Measurements from ENCODE around the gene FGFR2.

The FGFR2 gene

DNA sequence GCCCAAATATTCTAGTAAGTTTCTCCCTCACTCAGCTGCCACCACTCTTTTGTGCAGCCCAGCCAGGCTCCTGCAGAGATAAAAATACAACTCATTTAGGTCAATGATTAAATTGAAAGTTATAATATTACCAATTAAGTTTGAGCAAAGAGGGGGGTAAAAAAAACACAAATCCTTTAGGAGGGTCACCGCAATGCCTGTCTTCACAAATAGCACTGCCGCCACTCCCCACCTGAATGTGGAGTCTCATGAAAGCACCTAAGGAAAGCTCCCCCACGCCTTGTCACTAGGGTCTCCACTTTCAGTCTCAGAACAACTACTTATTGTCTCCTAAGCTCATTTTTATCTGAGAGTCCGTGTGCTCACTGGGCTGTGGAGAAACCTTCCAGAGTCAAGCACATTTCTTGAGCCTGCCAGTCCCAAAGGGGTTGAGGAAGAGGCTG lies 148.7 kb downstream of the FGFR2 start:
- TF ChIP-seq, protein P1, sequence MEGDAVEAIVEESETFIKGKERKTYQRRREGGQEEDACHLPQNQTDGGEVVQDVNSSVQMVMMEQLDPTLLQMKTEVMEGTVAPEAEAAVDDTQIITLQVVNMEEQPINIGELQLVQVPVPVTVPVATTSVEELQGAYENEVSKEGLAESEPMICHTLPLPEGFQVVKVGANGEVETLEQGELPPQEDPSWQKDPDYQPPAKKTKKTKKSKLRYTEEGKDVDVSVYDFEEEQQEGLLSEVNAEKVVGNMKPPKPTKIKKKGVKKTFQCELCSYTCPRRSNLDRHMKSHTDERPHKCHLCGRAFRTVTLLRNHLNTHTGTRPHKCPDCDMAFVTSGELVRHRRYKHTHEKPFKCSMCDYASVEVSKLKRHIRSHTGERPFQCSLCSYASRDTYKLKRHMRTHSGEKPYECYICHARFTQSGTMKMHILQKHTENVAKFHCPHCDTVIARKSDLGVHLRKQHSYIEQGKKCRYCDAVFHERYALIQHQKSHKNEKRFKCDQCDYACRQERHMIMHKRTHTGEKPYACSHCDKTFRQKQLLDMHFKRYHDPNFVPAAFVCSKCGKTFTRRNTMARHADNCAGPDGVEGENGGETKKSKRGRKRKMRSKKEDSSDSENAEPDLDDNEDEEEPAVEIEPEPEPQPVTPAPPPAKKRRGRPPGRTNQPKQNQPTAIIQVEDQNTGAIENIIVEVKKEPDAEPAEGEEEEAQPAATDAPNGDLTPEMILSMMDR (IDR thresholded peaks at IDR 0.05; ENCODE audit: low read depth, low read length, missing control alignments) = no peak
- no peak for DNase-seq (ENCODE audit: low read depth)
- H3K4me3 ChIP-seq (ENCODE audit: low read depth, low read length) = no peak overlapping the region

DNA sequence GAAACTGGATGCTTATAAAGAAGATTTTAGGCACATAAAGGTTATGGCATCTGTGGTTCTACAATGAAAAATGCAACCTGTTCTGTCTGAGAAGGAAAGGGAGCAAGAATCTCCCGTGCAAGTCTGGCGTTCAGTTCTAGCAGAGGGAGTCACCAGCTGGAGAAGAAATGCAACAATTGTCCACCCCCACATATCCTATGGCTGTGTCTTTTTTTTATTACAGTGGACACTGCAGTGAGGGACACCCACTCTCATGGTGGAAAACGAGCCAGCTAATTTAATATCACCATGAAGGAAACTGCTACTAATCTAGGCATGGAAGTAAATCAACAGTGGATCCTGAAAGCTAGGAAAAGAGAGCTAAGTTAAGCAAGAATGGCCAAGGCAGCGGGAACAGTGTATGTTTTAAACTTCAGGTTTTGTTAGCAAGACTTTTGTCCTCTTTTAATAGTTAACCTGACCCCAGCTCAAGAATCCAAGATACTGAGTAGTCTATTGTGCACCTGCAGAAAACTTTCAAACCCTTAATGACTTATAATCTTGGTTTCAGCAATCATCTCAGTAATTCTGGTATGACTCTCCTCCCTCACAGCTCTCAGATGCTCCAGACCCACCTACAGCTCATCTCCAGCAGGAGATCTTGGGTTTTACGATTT lies 149.3 kb downstream of the FGFR2 start:
- TF ChIP-seq, protein P1 (IDR thresholded peaks at IDR 0.05; ENCODE audit: low read depth, low read length, missing control alignments) = no peak
- H3K4me3 ChIP-seq (ENCODE audit: low read depth, low read length) = no peak overlapping the region
- no peak for DNase-seq (ENCODE audit: low read depth)

DNA sequence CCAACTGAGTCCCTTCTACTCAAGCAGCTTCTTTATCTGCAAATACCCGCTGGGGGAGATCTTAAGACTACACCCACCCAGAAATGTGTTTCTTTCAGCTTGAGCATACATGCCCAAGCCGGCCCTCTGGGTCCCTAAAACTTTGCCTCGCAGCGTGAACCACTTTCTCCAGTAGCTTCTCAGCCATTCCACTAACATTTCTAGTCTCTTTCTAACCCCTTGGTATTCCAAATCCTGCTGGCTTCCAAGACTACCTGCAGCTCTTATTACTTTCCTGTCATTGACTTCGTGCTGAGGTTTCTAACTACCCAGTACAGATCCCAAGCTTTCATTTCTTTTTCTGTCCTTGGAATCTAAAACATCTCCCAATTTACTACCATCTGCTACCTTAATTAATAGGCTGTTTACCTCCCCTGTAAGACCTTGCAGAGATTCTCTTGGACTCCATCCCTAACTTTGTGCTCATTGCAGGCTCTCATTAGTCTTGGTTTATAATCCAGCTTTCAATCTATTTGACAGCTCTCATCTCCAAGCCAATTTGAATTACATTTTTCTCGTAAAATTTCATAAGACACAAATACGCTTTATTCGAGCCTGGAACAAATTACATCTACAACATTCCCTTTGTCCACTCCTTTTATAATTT lies 153.6 kb downstream of the FGFR2 start:
- TF ChIP-seq, protein P1 (IDR thresholded peaks at IDR 0.05; ENCODE audit: low read depth, low read length, missing control alignments) = no peak
- no peak for DNase-seq (ENCODE audit: low read depth)
- H3K4me3 ChIP-seq (ENCODE audit: low read depth, low read length) = no peak overlapping the region

DNA sequence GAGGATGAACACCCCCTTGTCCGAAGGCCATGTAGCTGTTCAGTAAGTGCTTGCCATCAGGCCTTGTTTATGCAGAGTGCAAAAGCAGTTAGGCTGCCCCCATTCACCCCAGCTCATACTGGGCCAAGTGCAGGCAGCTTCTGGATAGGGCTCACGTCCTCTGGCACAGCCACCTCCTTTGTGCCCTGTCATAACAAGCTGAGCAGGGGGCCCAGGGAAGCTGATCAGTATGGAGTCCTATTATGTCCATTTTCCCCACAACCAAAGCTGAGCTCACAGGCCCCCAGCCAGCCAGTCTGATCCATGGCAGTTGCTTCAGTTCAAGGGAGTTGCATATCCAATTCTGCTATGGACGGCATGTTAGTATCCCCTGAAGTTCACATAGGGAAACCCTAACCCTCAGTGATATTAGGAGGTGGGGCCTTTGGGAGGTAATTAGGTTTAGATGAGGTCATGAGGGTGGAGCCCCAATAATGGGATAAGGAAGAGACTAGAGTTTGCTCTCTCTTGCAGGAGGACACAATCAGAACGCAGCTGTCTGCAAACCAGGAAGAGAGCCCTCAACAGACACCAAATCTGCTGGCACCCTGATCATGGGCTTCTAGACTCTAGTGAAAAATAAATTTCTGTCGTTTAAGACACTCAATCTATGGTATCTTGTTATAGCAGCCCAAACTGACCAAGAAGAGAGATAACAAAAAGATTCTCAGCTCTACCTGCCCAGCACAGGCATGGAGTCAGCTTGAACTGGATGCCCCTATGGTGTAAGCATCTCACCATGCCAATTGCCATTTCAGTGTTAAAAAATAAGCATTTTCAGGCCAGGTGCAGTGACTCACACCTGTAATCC lies 155.9 kb downstream of the FGFR2 start:
- TF ChIP-seq, protein P1 (IDR thresholded peaks at IDR 0.05; ENCODE audit: low read depth, low read length, missing control alignments) = no peak
- no peak overlapping the region for H3K4me3 ChIP-seq (ENCODE audit: low read depth, low read length)
- no peak for DNase-seq (ENCODE audit: low read depth)

DNA sequence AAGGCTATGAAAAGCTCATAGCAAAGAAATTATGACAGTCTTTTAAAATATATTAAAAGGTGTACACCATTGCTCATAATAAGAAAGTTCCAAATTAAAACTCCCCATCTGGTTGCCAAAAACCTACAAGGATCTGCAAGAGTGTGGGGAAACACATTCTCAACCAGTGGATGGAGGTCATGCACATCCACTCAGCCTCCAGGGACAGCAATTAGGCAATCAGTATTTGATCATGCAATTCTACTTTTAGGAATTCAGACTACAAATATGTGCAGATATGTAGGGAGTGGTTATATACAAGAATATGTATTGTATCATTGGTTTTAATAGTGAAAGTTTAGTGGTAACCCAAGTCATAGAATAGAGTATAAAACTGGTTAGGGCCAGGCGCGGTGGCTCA lies 157.8 kb downstream of the FGFR2 start:
- no peak for DNase-seq (ENCODE audit: low read depth)
- H3K4me3 ChIP-seq (ENCODE audit: low read depth, low read length) = no peak overlapping the region
- TF ChIP-seq, protein P1 (IDR thresholded peaks at IDR 0.05; ENCODE audit: low read depth, low read length, missing control alignments) = no peak

DNA sequence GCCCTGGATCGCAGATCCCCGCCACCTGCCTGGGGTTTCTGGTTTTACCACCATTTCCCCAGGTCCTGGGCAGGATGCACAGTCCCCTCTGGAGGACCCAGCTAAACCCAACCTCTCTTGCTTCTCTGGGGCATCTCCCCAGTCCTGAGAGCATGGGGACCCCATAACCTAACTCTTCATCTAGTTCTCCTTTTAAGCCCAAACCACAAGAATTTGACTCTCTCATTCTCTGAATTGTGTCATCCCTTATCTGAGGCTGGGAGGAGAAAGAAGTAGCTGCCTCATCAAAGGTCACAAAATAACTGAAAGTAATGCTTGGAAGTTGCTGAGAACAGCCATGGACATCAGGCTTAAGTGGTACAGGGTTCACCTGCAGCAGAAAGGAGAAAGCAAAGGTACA lies 159.9 kb downstream of the FGFR2 start:
- TF ChIP-seq, protein P1 (IDR thresholded peaks at IDR 0.05; ENCODE audit: low read depth, low read length, missing control alignments) = no peak
- DNase-seq (ENCODE audit: low read depth) = no peak
- H3K4me3 ChIP-seq (ENCODE audit: low read depth, low read length) = no peak overlapping the region

All from GM12864 (cell line).